ENCODE data around the gene MAP2K2. TPM values are rescaled to one million over a fixed set of nuclear protein-coding genes. Genes with fewer than 3 reads are reported as not detected.

MAP2K2 gene
- total RNA-seq, 2 donors from 2014 or later: 191 TPM

DNA sequence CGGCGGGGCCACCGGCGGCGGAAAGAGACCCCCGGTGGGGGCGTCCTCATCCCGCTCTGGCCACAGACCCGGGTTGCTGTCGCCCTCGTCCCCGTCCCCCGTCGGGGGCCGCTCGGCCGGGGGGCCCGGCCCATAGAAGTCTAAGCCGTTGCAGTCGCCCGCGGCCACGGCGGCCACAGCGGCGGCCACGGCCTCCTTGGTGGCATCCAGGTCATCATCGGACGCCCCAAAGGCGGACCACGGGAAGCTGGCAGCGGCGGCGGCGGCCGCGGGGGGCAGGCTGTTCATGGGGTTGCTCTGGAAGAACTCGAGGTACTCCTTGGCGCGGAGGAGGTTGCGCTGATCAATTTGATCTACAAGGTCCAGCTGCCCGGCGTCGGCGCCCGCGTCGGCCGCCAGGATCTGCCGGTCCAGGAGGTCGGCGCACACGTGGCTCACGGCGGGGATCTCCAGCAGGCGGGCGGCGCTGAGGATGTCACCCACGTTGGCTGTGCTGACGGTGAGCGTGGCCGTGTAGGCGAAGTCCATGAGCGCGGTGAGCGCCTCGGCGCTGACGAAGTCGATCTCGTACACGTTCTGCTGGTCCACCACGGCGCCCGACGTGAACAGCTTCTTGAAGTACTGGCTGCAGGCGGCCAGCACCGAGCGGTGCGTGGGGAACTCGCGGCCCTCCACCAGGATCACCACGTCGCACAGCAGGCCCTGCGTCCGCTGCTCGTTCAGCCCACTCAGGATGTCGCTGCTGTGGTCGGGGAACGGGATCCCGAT, 69.3 kb downstream of the MAP2K2 start:
- Mint-ChIP-seq H3K36me3 (ENCODE audit: low read depth) (peaks cover 55% of the 10 kb centered on the region), H3K27me3 (ENCODE audit: insufficient read depth) (no peaks in the 10 kb centered on the region), H3K4me3 (no peak overlapping the region), H3K4me1 (no peaks in the 10 kb centered on the region), H3K9me3 (no peaks in the 10 kb centered on the region), H3K27ac (no peak overlapping the region)
- Histone ChIP-seq H3K4me1 (ENCODE audit: control insufficient read depth, insufficient read depth, low read length) (no peaks in the 10 kb centered on the region), H3K9ac (ENCODE audit: extremely low read depth, low read length, poor library complexity, severe bottlenecking) (no peak overlapping the region), H3K36me3 (ENCODE audit: control insufficient read depth, insufficient read depth, low read length) (peaks cover 16% of the 10 kb centered on the region), H3K27me3 (ENCODE audit: control insufficient read depth, insufficient read depth, low read length, poor library complexity, severe bottlenecking) (no peaks in the 10 kb centered on the region), H3K4me3 (ENCODE audit: low read length) (no peak overlapping the region), H3K27ac (ENCODE audit: low read depth, low read length) (no peak overlapping the region), H3K9me3 (ENCODE audit: control insufficient read depth, low read length) (no peaks in the 10 kb centered on the region)
- TF ChIP-seq, protein P1, sequence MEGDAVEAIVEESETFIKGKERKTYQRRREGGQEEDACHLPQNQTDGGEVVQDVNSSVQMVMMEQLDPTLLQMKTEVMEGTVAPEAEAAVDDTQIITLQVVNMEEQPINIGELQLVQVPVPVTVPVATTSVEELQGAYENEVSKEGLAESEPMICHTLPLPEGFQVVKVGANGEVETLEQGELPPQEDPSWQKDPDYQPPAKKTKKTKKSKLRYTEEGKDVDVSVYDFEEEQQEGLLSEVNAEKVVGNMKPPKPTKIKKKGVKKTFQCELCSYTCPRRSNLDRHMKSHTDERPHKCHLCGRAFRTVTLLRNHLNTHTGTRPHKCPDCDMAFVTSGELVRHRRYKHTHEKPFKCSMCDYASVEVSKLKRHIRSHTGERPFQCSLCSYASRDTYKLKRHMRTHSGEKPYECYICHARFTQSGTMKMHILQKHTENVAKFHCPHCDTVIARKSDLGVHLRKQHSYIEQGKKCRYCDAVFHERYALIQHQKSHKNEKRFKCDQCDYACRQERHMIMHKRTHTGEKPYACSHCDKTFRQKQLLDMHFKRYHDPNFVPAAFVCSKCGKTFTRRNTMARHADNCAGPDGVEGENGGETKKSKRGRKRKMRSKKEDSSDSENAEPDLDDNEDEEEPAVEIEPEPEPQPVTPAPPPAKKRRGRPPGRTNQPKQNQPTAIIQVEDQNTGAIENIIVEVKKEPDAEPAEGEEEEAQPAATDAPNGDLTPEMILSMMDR (conservative IDR thresholded peaks at IDR 0.05): no peak
- DNase-seq: no peak
- 95 to 97% methylated on average over 69 to 88 of the region's 91 CpGs for WGBS, 2 experiments (ENCODE audit: insufficient coverage in 1 of 2, insufficient read length in 1 of 2)

- Mint-ChIP-seq H3K9me3 (no peaks in the 10 kb centered on the region), H3K27ac (no peak overlapping the region), H3K4me3 (no peak overlapping the region), H3K4me1 (no peaks in the 10 kb centered on the region), H3K36me3 (ENCODE audit: low read depth) (peaks cover 56% of the 10 kb centered on the region), H3K27me3 (ENCODE audit: insufficient read depth) (no peaks in the 10 kb centered on the region)
- no peaks in the 10 kb centered on the region for H3K4me1 ChIP-seq (ENCODE audit: control insufficient read depth, insufficient read depth, low read length)
- peaks cover 16% of the 10 kb centered on the region for H3K36me3 ChIP-seq (ENCODE audit: control insufficient read depth, insufficient read depth, low read length)
- TF ChIP-seq, protein P1 (conservative IDR thresholded peaks at IDR 0.05): no peak
- H3K9me3 ChIP-seq (ENCODE audit: control insufficient read depth, low read length): no peaks in the 10 kb centered on the region
- no peak for DNase-seq
- H3K27ac ChIP-seq (ENCODE audit: low read depth, low read length): no peak overlapping the region
- H3K27me3 ChIP-seq (ENCODE audit: control insufficient read depth, insufficient read depth, low read length, poor library complexity, severe bottlenecking): no peaks in the 10 kb centered on the region
- H3K4me3 ChIP-seq (ENCODE audit: low read length): no peak overlapping the region
- no peak overlapping the region for H3K9ac ChIP-seq (ENCODE audit: extremely low read depth, low read length, poor library complexity, severe bottlenecking)
- WGBS, 2 experiments (ENCODE audit: insufficient coverage in 1 of 2, insufficient read length in 1 of 2): 95% methylated on average over 65 to 81 of the region's 82 CpGs
Measured at GRCh38 chr19:4053423-4054324, 70.2 kb downstream of the MAP2K2 start.

DNA sequence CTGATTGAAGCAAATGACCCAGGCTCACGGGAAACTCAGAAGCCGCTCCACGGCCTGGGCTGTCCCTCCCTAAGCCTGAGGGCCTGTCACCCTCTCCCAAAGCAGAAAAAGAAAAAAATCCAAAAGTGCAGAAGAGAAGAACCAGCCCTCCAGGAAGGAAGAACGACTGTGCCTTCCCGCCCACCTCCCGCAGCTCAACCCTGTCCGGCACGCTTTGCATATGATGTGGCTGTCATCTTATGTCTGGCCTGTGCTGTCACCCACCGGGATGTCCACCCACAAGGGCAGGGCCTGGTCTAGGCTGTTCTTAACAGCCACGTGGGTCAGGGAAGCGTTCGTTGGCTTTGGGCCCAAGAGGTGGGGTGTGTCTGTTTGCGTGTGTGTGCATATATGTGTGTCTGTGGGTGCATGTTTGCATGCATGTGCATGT, 70.9 kb downstream of the MAP2K2 start:
- Histone ChIP-seq H3K4me3 (ENCODE audit: low read length) (no peak overlapping the region), H3K9ac (ENCODE audit: extremely low read depth, low read length, poor library complexity, severe bottlenecking) (no peak overlapping the region), H3K9me3 (ENCODE audit: control insufficient read depth, low read length) (no peaks in the 10 kb centered on the region), H3K27me3 (ENCODE audit: control insufficient read depth, insufficient read depth, low read length, poor library complexity, severe bottlenecking) (no peaks in the 10 kb centered on the region), H3K36me3 (ENCODE audit: control insufficient read depth, insufficient read depth, low read length) (peaks cover 16% of the 10 kb centered on the region), H3K4me1 (ENCODE audit: control insufficient read depth, insufficient read depth, low read length) (no peaks in the 10 kb centered on the region), H3K27ac (ENCODE audit: low read depth, low read length) (no peak overlapping the region)
- Mint-ChIP-seq H3K4me1 (no peaks in the 10 kb centered on the region), H3K27ac (no peak overlapping the region), H3K4me3 (no peak overlapping the region), H3K9me3 (no peaks in the 10 kb centered on the region), H3K36me3 (ENCODE audit: low read depth) (peaks cover 61% of the 10 kb centered on the region), H3K27me3 (ENCODE audit: insufficient read depth) (no peaks in the 10 kb centered on the region)
- TF ChIP-seq, protein P1 (conservative IDR thresholded peaks at IDR 0.05): no peak
- no peak for DNase-seq
- 89 to 95% methylated on average over 6 to 13 of the region's 13 CpGs for WGBS, 2 experiments (ENCODE audit: insufficient coverage in 1 of 2, insufficient read length in 1 of 2)
